OCI-LY3 (cell line): Measurements from ENCODE around the gene OAS2.

Experiments used
- EZH2phosphoT487 ChIP-seq: fragments of 200-600 bp; shearing (Covaris generic); IDR thresholded peaks from 2 replicates; pipeline ENCODE4 v1.6.1; 2018; ENCODE audit warnings: antibody characterized with exemption, mixed run types, low read depth
- TF ChIP-seq, protein P1 (sequence below): fragments of 200-600, 300-600 bp; sonication (generic); IDR thresholded peaks from 2 replicates; pipeline ENCODE4 v1.5.1; 2014; ENCODE audit warnings: antibody characterized with exemption, low read length, low read depth

DNA sequence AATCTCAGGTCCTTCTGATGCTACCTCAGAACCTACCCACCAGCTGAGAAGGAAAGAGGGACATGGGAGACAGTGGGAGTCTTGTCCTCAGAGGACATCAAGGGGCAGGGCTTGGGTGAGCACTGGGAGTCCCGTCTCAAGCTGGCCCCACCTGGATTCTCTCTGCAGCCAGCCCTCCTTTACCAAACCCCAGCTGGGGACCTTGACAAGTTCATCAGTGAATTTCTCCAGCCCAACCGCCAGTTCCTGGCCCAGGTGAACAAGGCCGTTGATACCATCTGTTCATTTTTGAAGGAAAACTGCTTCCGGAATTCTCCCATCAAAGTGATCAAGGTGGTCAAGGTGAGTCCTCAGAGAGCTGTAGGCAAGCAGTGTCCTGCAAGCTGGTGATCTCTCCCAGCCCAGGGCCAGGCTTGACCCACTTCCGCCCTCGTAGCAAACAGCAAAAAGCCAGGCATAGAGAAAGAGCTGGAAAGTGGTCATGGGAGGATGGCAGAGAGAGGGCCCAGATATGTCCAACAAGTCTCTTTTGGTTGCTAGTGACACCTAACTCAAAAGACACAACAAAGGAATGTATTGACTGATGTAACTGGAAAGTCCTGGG, 14.2 kb upstream of the OAS2 start:
- TF ChIP-seq, protein P1, sequence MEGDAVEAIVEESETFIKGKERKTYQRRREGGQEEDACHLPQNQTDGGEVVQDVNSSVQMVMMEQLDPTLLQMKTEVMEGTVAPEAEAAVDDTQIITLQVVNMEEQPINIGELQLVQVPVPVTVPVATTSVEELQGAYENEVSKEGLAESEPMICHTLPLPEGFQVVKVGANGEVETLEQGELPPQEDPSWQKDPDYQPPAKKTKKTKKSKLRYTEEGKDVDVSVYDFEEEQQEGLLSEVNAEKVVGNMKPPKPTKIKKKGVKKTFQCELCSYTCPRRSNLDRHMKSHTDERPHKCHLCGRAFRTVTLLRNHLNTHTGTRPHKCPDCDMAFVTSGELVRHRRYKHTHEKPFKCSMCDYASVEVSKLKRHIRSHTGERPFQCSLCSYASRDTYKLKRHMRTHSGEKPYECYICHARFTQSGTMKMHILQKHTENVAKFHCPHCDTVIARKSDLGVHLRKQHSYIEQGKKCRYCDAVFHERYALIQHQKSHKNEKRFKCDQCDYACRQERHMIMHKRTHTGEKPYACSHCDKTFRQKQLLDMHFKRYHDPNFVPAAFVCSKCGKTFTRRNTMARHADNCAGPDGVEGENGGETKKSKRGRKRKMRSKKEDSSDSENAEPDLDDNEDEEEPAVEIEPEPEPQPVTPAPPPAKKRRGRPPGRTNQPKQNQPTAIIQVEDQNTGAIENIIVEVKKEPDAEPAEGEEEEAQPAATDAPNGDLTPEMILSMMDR, result no peak
- TF ChIP-seq EZH2phosphoT487, result no peak
